HG03039 (cell line): ENCODE measurements around the gene VIPR1.
"Not testable (repeated sequence)": the region's sequence is repeated elsewhere in the genome, so short reads cannot be mapped to it uniquely, and the experiment has no call there.

Source experiments
- ATAC-seq: cut with Tn5 transposase; IDR thresholded peaks from one replicate; pipeline ENCODE4 v1.9.1; 2021; ENCODE audit warnings: mild to moderate bottlenecking, moderate library complexity; ENCODE audit not compliant: unreplicated experiment

The VIPR1 gene

GRCh38 chr3:42531470-42531869, 29.0 kb downstream of the VIPR1 start:
- ATAC-seq, result no peak

GRCh38 chr3:42532229-42532628, 29.8 kb downstream of the VIPR1 start:
- no peak for ATAC-seq

- ATAC-seq, result no peak
Observed at GRCh38 chr3:42533161-42533897, 30.9 kb downstream of the VIPR1 start.

- ATAC-seq, result no peak
Observed at GRCh38 chr3:42535981-42536784, 33.7 kb downstream of the VIPR1 start.

- ATAC-seq, result no peak
Observed at GRCh38 chr3:42537350-42537749, 34.9 kb downstream of the VIPR1 start.

- ATAC-seq, result no peak
Observed at GRCh38 chr3:42539871-42540714, 37.6 kb downstream of the VIPR1 start.

GRCh38 chr3:42541079-42541478, 38.6 kb downstream of the VIPR1 start:
- ATAC-seq, result no peak

GRCh38 chr3:42544492-42545283, 42.2 kb downstream of the VIPR1 start:
- no peak for ATAC-seq

- no peak for ATAC-seq
Observed at GRCh38 chr3:42545284-42545900, 42.9 kb downstream of the VIPR1 start.

- no peak for ATAC-seq
Observed at GRCh38 chr3:42546691-42547213, 44.3 kb downstream of the VIPR1 start.

GRCh38 chr3:42547401-42547945, 45.0 kb downstream of the VIPR1 start:
- ATAC-seq, result no peak

- no peak for ATAC-seq
Observed at GRCh38 chr3:42549131-42549530, 46.7 kb downstream of the VIPR1 start.

- ATAC-seq, result no peak
Observed at GRCh38 chr3:42550250-42550649, 47.8 kb downstream of the VIPR1 start.

- ATAC-seq, result no peak
Observed at GRCh38 chr3:42552830-42553229, 50.4 kb downstream of the VIPR1 start.

- no peak for ATAC-seq
Observed at GRCh38 chr3:42556089-42556632, 53.7 kb downstream of the VIPR1 start.

- not testable (repeated sequence) for ATAC-seq
Observed at GRCh38 chr3:42556817-42557216, 54.4 kb downstream of the VIPR1 start.

- no peak for ATAC-seq
Observed at GRCh38 chr3:42557854-42558253, 55.4 kb downstream of the VIPR1 start.

- ATAC-seq, result no peak
Observed at GRCh38 chr3:42562047-42562907, 59.8 kb downstream of the VIPR1 start.
